HK-2 (cell line): ENCODE measurements around the gene NDUFA1.
"Not testable (repeated sequence)": the region's sequence is repeated elsewhere in the genome, so short reads cannot be mapped to it uniquely, and the experiment has no call there.

Experiments
- DNase-seq: peaks from one replicate; pipeline ENCODE4 v3.0.0-alpha.2; 2018; ENCODE audit not compliant: unreplicated experiment

Gene NDUFA1

GRCh38 chrX:119900976-119901375 lies 29.3 kb downstream of the NDUFA1 start:
- no peak for DNase-seq

- DNase-seq = no peak
These were observed 44.7 kb downstream of the NDUFA1 start for GRCh38 chrX:119916310-119916709.

DNA sequence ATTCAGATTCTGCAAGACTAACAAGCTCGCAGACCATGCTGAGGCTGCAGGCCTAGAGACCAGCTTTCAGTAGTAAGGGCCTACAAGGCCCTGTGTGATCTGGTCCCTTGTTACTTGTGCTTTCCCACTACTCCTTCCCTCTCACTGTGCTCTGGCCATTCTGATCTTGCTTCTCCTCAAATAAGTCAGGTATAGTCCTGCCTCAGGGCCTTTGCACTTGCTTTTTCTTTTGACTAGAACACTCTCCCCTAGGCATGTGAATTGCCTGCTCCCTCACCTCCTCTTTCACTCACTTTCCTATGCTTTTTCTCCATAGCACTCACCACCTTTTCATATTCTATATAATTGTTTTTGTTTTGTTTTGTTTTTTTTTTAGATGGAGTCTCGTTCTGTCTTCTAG lies 46.2 kb downstream of the NDUFA1 start:
- DNase-seq = no peak

- DNase-seq = no peak
These were observed 48.4 kb downstream of the NDUFA1 start for GRCh38 chrX:119919835-119920585.

GRCh38 chrX:119922391-119922790 lies 50.8 kb downstream of the NDUFA1 start:
- not testable (repeated sequence) for DNase-seq
